Measurements from ENCODE around the gene CES5A.
"Not testable (repeated sequence)": the region's sequence is repeated elsewhere in the genome, so short reads cannot be mapped to it uniquely, and the experiment has no call there.

The CES5A gene, protein sequence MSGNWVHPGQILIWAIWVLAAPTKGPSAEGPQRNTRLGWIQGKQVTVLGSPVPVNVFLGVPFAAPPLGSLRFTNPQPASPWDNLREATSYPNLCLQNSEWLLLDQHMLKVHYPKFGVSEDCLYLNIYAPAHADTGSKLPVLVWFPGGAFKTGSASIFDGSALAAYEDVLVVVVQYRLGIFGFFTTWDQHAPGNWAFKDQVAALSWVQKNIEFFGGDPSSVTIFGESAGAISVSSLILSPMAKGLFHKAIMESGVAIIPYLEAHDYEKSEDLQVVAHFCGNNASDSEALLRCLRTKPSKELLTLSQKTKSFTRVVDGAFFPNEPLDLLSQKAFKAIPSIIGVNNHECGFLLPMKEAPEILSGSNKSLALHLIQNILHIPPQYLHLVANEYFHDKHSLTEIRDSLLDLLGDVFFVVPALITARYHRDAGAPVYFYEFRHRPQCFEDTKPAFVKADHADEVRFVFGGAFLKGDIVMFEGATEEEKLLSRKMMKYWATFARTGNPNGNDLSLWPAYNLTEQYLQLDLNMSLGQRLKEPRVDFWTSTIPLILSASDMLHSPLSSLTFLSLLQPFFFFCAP

DNA sequence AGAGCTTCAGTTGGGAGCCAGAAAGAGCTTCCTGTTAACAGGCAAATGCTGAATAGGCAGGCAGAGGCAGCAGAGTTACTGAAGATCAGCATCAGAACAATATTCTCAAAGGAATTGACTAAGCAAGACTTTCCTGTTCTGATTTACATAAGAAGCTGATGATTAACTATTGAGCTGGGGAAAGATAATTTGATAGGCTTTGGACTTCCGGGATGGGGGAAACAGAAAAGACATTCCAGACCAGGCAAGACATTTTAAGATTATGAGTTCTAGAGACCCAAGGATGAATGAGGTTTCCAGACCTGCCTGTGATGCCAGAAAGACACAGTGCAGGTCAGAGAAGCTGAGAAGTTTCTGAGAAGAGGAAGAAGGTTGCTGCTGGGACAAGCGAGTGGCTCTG lies at the start of gene CES5A:
Gene CES5A (minus strand): TSS at position 101 of the 400 bp plus-strand sequence. CDS start 152 bp downstream, outside the sequence.
- Histone ChIP-seq H3K4me1 (ENCODE audit: insufficient read depth, low read length) (no peaks in the 10 kb centered on the region), H3K9me3 (ENCODE audit: control insufficient read depth, insufficient read depth, low read length) (no peaks in the 10 kb centered on the region), H3K9ac (ENCODE audit: low read depth, low read length) (no peak within 1 kb of the TSS), H3K36me3 (ENCODE audit: insufficient read depth, low read length) (no peaks in the 10 kb centered on the region)

DNA sequence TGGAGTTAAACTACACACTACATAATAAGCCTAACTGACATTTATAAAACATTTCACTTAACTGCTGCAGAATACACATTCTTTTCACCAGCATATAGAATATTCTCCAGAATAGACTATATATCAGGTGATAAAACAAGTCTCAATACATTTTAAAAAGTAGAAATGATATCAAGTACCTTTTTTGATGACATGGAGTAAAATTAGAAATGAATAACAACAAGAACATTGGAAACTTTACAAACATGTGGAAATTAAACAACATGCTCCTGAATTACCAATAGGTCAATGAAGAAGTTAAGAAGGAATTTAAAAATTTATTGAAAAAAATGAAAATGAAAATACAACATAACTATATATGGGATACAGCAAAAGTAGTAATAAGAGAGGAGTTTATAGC lies 47.5 kb upstream of the CES5A start:
- no peaks in the 10 kb centered on the region for H3K36me3 ChIP-seq (ENCODE audit: insufficient read depth, low read length)
- no peak overlapping the region for H3K9ac ChIP-seq (ENCODE audit: low read depth, low read length)
- H3K4me1 ChIP-seq (ENCODE audit: insufficient read depth, low read length) = no peaks in the 10 kb centered on the region
- no peaks in the 10 kb centered on the region for H3K9me3 ChIP-seq (ENCODE audit: control insufficient read depth, insufficient read depth, low read length)

DNA sequence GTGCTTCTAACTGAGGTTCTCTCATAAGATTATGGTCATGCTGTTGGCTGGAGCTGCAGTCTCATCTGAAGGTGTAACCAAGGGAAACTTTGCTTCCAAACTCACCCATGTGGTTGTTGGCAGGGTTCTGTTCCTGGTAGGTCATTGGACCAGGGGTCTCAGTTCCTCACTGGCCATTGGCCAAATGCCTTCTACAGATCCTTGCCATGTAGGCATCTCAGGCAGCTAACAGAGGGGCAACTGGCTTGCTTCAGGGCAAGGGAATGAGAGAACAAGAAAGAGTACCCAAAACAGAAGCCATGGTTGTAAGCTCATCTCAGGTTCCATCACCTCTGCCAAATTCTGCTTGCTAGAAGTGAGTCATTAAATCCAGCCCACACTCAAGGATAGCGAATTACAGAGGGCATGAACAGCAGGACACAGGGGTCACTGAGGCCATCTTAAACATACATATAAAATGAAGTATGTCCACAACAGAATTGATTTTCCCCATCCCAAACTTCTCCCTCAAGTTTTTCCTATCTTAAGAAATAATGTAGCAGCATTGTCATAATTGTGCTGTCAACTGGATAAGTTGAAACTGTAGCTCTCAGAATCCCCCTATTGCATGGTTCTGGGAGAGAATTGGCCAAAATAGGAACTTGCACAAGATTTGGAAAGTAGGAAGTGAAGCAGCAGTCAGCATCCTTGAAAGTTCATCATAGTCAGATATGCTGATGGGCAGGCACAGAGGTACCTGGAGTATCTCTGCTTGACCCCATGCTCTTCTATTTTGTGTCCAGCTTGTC lies 42.4 kb upstream of the CES5A start:
- no peaks in the 10 kb centered on the region for H3K4me1 ChIP-seq (ENCODE audit: insufficient read depth, low read length)
- no peaks in the 10 kb centered on the region for H3K36me3 ChIP-seq (ENCODE audit: insufficient read depth, low read length)
- no peak overlapping the region for H3K9ac ChIP-seq (ENCODE audit: low read depth, low read length)
- H3K9me3 ChIP-seq (ENCODE audit: control insufficient read depth, insufficient read depth, low read length) = no peaks in the 10 kb centered on the region

DNA sequence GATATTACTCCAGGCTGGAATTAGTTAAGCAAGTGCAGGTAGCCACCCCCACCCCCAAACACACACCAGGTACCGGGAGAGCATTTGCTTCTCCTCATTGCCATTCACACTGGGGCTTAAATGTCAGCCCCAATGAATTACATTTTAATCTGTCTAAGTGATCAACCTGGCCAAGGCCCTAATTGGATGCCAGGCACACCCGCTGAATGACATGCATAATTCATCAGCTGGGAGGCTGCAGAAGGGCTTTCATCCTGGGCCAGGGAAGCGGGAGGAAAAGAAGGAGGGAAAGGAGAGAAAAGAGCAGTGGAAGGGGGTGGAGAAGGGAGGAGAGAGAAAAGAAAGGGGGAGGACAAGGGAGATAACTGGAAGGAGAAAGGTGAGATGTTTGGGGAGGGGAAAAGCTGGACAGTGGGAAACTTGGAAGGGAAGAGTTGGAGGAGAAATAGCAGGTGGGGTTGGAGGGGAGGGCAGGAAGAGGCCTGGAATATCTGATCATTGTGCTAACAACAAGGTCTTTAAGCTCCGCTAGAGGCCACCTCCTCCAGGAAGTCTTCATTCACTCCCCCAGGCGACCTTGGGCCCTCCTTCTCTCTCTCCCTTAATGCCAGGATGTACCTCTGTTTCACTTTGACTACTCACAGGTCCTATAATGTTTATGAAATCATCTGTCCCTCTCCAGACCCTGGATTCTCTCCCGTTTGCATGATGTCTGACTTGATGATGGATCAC lies 40.1 kb upstream of the CES5A start:
- H3K9ac ChIP-seq (ENCODE audit: low read depth, low read length) = no peak overlapping the region
- no peaks in the 10 kb centered on the region for H3K36me3 ChIP-seq (ENCODE audit: insufficient read depth, low read length)
- H3K9me3 ChIP-seq (ENCODE audit: control insufficient read depth, insufficient read depth, low read length) = no peaks in the 10 kb centered on the region
- no peaks in the 10 kb centered on the region for H3K4me1 ChIP-seq (ENCODE audit: insufficient read depth, low read length)

DNA sequence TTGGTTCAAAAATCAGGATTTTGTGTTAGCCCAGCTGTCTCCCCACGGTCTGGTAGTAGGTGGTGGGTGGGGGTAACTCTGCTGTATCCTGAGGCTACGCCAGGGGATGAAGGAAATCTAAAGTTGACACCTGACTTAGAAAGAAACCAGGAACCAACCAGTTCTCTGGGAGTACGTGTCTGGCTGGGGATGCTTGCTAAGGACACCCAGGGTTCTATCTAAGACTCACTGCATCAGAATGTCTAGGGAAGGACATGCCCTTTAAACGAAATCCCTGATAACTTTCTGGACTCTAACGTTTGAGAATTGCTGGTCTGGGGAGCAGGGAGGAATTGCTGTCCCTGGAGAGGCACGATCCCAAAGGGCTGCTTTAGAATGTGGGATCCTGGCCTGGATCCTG lies 39.2 kb upstream of the CES5A start:
- no peaks in the 10 kb centered on the region for H3K36me3 ChIP-seq (ENCODE audit: insufficient read depth, low read length)
- no peaks in the 10 kb centered on the region for H3K4me1 ChIP-seq (ENCODE audit: insufficient read depth, low read length)
- no peaks in the 10 kb centered on the region for H3K9me3 ChIP-seq (ENCODE audit: control insufficient read depth, insufficient read depth, low read length)
- no peak overlapping the region for H3K9ac ChIP-seq (ENCODE audit: low read depth, low read length)

DNA sequence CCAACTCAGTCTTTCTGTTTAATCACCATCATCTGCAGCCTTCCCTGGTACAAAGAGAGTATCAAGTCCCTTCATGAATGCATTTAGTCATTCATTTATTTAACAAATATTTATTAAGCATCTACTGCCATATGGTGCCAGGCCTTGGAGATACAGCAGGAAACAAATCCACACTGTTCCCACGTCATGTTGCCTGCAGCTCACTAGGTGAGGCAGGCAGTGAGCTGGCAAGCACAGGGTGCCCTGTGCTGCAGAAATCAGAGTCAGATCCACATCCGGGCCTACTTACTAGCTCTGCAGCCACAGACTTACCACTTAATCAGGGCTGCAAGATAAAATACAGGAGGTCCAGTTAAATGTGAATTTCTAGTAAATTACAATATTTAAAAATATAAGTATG lies 38.5 kb upstream of the CES5A start:
- H3K36me3 ChIP-seq (ENCODE audit: insufficient read depth, low read length) = no peaks in the 10 kb centered on the region
- no peaks in the 10 kb centered on the region for H3K9me3 ChIP-seq (ENCODE audit: control insufficient read depth, insufficient read depth, low read length)
- H3K9ac ChIP-seq (ENCODE audit: low read depth, low read length) = no peak overlapping the region
- no peaks in the 10 kb centered on the region for H3K4me1 ChIP-seq (ENCODE audit: insufficient read depth, low read length)

DNA sequence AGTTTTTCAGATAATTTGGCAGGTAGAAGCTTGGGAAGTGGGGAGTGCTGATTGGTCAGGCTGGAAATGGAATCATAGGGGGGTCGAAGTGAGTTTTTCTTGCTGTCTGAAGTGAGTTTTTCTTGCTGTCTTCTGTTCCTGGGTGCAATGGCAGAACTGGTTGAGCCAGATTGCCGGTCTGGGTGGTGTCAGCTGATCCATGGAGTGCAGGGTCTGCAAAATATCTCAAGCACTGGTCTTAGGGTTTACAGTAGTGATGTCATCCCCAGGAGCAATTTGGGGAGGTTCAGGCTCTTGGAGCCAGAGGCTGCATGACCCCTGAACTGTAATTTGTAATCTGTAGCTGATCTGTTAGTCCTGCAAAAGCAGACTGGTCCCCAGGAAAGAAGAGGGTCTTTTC lies 37.9 kb upstream of the CES5A start:
- not testable (repeated sequence) for H3K9me3 ChIP-seq (ENCODE audit: control insufficient read depth, insufficient read depth, low read length); H3K36me3 ChIP-seq (ENCODE audit: insufficient read depth, low read length); H3K9ac ChIP-seq (ENCODE audit: low read depth, low read length); H3K4me1 ChIP-seq (ENCODE audit: insufficient read depth, low read length)

DNA sequence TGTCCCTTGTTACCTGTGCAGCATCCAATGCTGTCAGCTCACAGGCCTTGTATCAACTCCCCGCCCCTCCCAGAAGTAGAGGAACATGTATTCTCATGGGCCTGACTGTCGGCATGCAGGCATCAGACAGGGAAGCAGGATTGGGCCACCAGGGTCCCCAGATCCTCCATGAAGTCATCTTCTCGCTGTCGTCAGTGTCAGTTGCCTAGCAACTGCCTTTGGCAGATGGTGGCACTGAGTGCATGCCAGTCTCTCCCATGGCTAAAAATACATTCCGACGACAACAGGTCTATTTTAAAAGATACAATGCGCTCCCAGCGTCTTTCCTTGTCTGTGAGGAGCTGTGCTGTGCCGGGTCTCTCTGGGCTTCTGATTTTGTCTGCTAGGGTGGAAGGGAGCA lies 36.8 kb upstream of the CES5A start:
- no peaks in the 10 kb centered on the region for H3K4me1 ChIP-seq (ENCODE audit: insufficient read depth, low read length)
- no peaks in the 10 kb centered on the region for H3K36me3 ChIP-seq (ENCODE audit: insufficient read depth, low read length)
- no peak overlapping the region for H3K9ac ChIP-seq (ENCODE audit: low read depth, low read length)
- no peaks in the 10 kb centered on the region for H3K9me3 ChIP-seq (ENCODE audit: control insufficient read depth, insufficient read depth, low read length)

DNA sequence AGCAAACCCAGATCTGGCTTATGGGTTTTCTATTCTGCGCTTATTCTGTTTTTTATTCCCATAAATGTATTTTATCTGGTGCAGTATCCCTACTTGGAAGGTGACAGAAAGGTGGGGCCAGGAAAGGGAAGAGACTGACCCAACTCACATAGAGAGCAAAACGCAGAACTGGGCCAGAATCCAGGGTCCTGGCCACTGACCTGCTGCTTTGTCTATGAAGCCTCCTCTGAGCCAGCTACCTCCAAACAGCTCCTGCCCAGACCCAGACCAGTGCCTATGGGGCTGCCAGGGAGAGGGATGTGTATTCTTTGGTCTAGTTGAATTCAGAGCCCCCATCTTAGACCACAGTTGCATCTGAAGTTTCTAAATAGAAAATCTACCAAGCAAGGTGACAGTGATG lies 36.4 kb upstream of the CES5A start:
- Histone ChIP-seq H3K36me3 (ENCODE audit: insufficient read depth, low read length) (no peaks in the 10 kb centered on the region), H3K9ac (ENCODE audit: low read depth, low read length) (no peak overlapping the region), H3K4me1 (ENCODE audit: insufficient read depth, low read length) (no peaks in the 10 kb centered on the region), H3K9me3 (ENCODE audit: control insufficient read depth, insufficient read depth, low read length) (no peaks in the 10 kb centered on the region)

DNA sequence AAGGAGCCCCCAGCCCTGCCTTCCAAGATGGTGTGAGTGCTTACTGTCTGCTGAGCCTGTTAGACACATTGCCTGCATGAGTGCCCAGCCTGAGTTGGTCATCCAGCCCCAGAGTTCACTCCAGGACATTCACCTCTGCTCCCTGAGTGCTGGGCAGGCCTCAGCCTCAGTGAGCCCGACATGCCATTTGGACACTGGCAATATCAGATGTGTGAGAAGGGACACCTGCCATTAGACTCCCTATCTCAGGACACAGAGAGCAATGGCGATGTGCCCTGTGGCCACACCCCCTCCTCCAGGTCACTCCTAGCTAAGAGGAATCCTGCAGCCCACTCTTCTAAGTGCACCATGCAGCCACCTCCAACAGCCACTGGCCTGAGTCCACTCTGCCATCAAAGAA lies 34.7 kb upstream of the CES5A start:
- Histone ChIP-seq H3K4me1 (ENCODE audit: insufficient read depth, low read length) (no peaks in the 10 kb centered on the region), H3K9ac (ENCODE audit: low read depth, low read length) (no peak overlapping the region), H3K36me3 (ENCODE audit: insufficient read depth, low read length) (no peaks in the 10 kb centered on the region), H3K9me3 (ENCODE audit: control insufficient read depth, insufficient read depth, low read length) (no peaks in the 10 kb centered on the region)

DNA sequence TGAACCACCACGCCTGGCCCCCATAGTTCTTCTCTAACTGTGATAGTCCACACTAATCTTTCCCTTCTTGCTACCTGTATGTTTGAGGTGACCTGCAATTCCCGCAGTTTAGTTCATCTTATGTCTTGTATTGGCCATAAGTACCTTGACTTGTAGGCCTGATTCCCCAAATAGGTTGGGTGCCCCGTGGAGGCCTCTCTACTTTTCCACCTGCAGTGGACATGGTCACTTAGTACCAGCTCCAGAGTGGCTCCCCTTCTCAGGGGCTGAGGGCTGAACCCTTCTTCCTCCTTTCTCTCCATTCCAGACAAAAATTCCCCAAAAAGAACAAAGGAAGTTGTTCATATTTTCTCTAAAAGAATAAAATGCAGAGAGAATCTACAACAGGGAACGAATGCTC lies 33.5 kb upstream of the CES5A start:
- H3K9me3 ChIP-seq (ENCODE audit: control insufficient read depth, insufficient read depth, low read length) = peaks cover 3% of the 10 kb centered on the region; the same call in 1 of the 2 replicates
- H3K9ac ChIP-seq (ENCODE audit: low read depth, low read length) = no peak overlapping the region
- H3K4me1 ChIP-seq (ENCODE audit: insufficient read depth, low read length) = no peaks in the 10 kb centered on the region
- H3K36me3 ChIP-seq (ENCODE audit: insufficient read depth, low read length) = no peaks in the 10 kb centered on the region

DNA sequence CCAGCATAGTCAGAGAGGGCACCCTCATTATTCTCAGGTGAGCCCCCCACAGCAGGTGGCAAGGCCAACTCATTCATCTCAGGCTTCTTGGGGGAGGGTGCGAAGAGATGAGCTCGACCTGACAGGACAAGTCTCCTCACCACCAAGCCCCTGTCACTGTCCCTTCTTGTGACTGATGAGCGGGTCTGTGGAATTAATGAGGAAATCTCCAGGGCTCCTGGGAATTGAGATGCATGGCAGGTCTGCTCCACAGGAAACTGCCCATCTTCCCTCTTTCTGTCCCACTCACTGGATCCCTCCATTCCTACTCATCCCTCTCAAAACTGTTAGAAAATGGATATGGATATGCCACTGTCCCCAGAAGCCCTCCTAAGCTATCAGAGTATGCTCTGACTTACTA lies 32.5 kb upstream of the CES5A start:
- no peaks in the 10 kb centered on the region for H3K4me1 ChIP-seq (ENCODE audit: insufficient read depth, low read length)

DNA sequence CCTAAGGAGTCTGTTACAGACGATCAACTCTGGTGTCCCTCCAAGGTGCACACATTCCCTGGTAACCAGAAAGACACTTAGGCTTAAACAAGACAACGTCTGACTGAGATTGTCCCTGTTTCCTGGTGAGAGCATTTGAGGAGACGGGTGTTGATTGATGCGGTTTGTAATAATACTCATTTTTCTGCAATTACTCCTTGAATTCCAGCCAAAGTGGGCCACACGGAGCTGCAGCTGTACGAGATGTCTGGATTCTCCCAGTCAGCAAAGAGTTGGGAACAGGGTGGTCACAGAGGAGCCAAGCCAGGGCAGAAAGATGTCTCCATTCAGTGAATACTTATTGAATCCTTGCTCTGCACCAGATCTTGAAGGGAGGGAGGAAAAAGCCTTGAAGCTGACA lies 30.9 kb upstream of the CES5A start:
- Histone ChIP-seq H3K9me3 (ENCODE audit: control insufficient read depth, insufficient read depth, low read length) (peaks cover 3% of the 10 kb centered on the region; the same call in 1 of the 2 replicates), H3K4me1 (ENCODE audit: insufficient read depth, low read length) (no peaks in the 10 kb centered on the region), H3K9ac (ENCODE audit: low read depth, low read length) (no peak overlapping the region), H3K36me3 (ENCODE audit: insufficient read depth, low read length) (no peaks in the 10 kb centered on the region)

More for the DNA sequence above, 32.5 kb upstream of the CES5A start:
- Histone ChIP-seq H3K9me3 (ENCODE audit: control insufficient read depth, insufficient read depth, low read length) (peaks cover 3% of the 10 kb centered on the region; the same call in 1 of the 2 replicates), H3K36me3 (ENCODE audit: insufficient read depth, low read length) (no peaks in the 10 kb centered on the region), H3K9ac (ENCODE audit: low read depth, low read length) (no peak overlapping the region)

DNA sequence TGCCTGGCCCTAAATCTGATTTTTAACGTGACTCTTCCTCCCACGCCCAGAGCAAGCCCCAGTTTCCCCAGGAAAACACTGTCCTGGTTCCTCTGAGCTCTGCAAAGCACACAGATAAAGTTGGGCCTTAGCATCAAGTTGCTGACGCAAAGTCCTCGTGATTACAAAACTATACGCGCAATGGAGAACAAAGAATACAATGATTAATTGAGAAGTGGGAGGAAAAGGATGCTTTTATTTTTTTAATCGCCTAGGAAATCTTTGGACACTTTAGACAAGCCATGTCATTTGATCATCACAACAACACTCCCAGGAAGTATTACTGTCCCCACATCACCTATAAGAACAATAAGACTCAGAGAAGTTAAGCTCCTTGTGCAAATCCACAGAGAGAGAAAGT lies 30.5 kb upstream of the CES5A start:
- Histone ChIP-seq H3K9ac (ENCODE audit: low read depth, low read length) (no peak overlapping the region), H3K4me1 (ENCODE audit: insufficient read depth, low read length) (no peaks in the 10 kb centered on the region), H3K9me3 (ENCODE audit: control insufficient read depth, insufficient read depth, low read length) (peaks cover 3% of the 10 kb centered on the region; the same call in 1 of the 2 replicates), H3K36me3 (ENCODE audit: insufficient read depth, low read length) (no peaks in the 10 kb centered on the region)
